IMR-90 (cell line): ENCODE measurements around the gene MUC5B.

Experiments used
- BHLHE40 ChIP-seq: fragments of 150-350 bp; IDR thresholded peaks from 2 replicates; pipeline ENCODE4 v1.6.1; 2016; ENCODE audit warnings: mild to moderate bottlenecking, low read depth, low read length
- CTCF ChIP-seq: conservative IDR thresholded peaks from 2 replicates; pipeline ENCODE4 v1.5.1; 2012; ENCODE audit warnings: mild to moderate bottlenecking, low read depth, low read length, improper control_type of control experiment
- POLR2A ChIP-seq: IDR thresholded peaks from 2 replicates; pipeline ENCODE4 v1.6.1; 2012; ENCODE audit warnings: mild to moderate bottlenecking, low read depth, low read length
- RFX5 ChIP-seq: IDR thresholded peaks from 2 replicates; pipeline ENCODE4 v1.8.0; 2012; ENCODE audit warnings: low read depth, mild to moderate bottlenecking, low read length, moderate library complexity
- USF2 ChIP-seq: fragments of 150-350 bp; IDR thresholded peaks from 2 replicates; pipeline ENCODE4 v1.6.1; 2017; ENCODE audit warnings: mild to moderate bottlenecking, antibody characterized with exemption, low read length, low read depth

GRCh38 chr11:1310772-1311468 lies 88.1 kb downstream of the MUC5B start:
- TF ChIP-seq USF2 (no peak), POLR2A (no peak), CTCF (no peak), RFX5 (no peak), BHLHE40 (no peak)
